Kidney (tissue), 14 donors: ENCODE results near the gene RBM12. TPM values are rescaled to one million over a fixed set of nuclear protein-coding genes. Genes with fewer than 3 reads are reported as not detected.

Experiments
- DNase-seq, 5 donors: peaks; one replicate each; pipeline ENCODE4 v3.0.0-alpha.2; 2013 to 2020
- FAIRE-seq: peaks from 2 replicates; lab custom pipeline; 2012; peaks lifted over from hg19 to GRCh38; lab: Jason Lieb, UNC
- H3K27ac ChIP-seq, 2 donors: one replicate each; pipeline ENCODE4 v1.7.0; 2013; ENCODE audit warnings: low read depth in 2 of 2, low read length in 2 of 2, inconsistent platforms in 1 of 2
- H3K27me3 ChIP-seq: one replicate; pipeline ENCODE4 v1.7.1; 2013; ENCODE audit warnings: low read length, inconsistent platforms; ENCODE audit not compliant: control insufficient read depth, insufficient read depth
- H3K36me3 ChIP-seq, 3 donors: one replicate each; pipeline versions ENCODE4 v1.7.0 to v1.7.1; 2013; ENCODE audit warnings: low read length in 3 of 3, control low read depth in 1 of 3, inconsistent platforms in 1 of 3; ENCODE audit not compliant: insufficient read depth in 3 of 3, control insufficient read depth in 2 of 3
- H3K4me1 ChIP-seq, 3 donors: one replicate each; pipeline versions ENCODE4 v1.7.0 to v1.7.1; 2013; ENCODE audit warnings: low read length in 3 of 3, inconsistent platforms in 1 of 3, low read depth in 1 of 3; ENCODE audit not compliant: control insufficient read depth in 2 of 3, insufficient read depth in 2 of 3
- H3K4me3 ChIP-seq, 3 donors: one replicate each; pipeline versions ENCODE4 v1.7.0 to v1.8.1; 2013; ENCODE audit warnings: low read length in 3 of 3, control low read depth in 1 of 3, inconsistent platforms in 1 of 3
- H3K9ac ChIP-seq, 3 donors: one replicate each; pipeline versions ENCODE4 v1.7.0 to v1.7.1; 2013; ENCODE audit warnings: low read length in 3 of 3, control low read depth in 1 of 3, inconsistent platforms in 1 of 3
- H3K9me3 ChIP-seq, 3 donors: one replicate each; pipeline versions ENCODE4 v1.7.0 to v1.7.1; 2013; ENCODE audit warnings: low read length in 3 of 3, control low read depth in 1 of 3, inconsistent platforms in 1 of 3; ENCODE audit not compliant: control insufficient read depth in 2 of 3, insufficient read depth in 1 of 3
- intact Hi-C: fragments of 100-400 bp; cut with DNase I; formaldehyde crosslinking; loops from one replicate; pipeline ENCODE4 v1.11.1; 2022
- polyA plus RNA-seq: library from polyadenylated mRNA; stranded (reverse); fragments of 350-450 nt; fragmentation: Illumina TruSeq; extraction: RNeasy Lipid Tissue Mini Kit (QIAGEN cat#74804); gene quantifications from one replicate; pipeline ENCODE4 v1.2.3, GENCODE V29; 2014; ENCODE audit warnings: low read depth, low replicate concordance; ENCODE audit not compliant: insufficient read depth
- total RNA-seq: library from RNA; stranded (reverse); fragmentation: NEBNext Ultra II Directional; extraction: Animal tissue kit (Norgen Biotek cat#: 25700); gene quantifications from one replicate; pipeline ENCODE4 v1.2.1, GENCODE V29; 2021
- TF ChIP-seq, protein P1 (sequence below): IDR thresholded peaks from 3 replicates; pipeline ENCODE4 v1.5.1; 2012; ENCODE audit warnings: mild to moderate bottlenecking, moderate library complexity, borderline replicate concordance; ENCODE audit not compliant: insufficient read depth; ENCODE audit errors: extremely low read depth
- donor health status: control.
- donor health status: control.
- donor health status: control.
- donor health status: control.
- donor health status: control.
- donor health status: DM: yes; HTN: yes; CAD: no.
- donor health status: Normal renal cell carcinoma (clear cell type).

The RBM12 gene
- total and polyA plus RNA-seq, 2 donors from 2014 or later: 11.1 to 101 TPM

DNA sequence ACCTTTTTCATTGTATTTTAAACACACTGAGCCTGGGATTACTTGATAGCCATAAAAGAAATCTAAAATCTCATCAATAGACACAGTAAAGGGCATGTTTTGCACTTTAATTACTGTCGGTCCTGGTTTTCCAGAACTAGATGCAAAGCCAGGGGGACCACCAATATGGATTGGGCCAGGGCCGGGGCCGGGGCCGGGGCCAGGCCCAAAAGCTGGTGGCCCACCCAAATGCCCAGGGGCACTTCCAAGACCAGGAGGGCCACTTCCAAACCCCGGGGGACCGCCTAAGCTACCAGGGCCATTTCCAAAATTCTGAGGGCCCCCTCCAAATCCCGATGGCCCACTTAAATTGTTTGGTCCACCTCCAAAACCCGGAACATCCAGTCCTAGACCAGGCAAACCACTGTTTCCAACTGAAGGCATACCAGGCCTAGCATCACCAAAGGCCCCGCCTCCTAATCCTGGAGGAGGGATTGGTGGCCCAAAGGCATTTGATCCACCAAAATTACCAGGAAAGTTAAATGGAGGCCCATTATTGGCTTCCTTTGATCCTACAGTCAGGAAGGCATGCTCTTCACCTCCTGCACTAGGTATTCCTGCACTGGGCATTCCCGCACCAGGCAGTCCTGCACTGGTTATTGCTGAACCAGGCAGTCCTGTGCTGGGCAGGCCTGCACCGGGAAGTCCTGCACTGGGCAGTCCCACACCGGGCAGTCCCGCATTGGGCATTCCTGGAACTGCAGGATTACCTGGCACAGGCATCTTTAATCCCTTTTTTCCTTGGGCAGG lies 11.9 kb downstream of the RBM12 start:
- DNase-seq (no peak), FAIRE-seq (no peak)
- H3K4me1 ChIP-seq: no peaks in the 10 kb centered on the region
- H3K9me3 ChIP-seq: no peaks in the 10 kb centered on the region
- intact Hi-C loops: no loop called here
- H3K4me3 ChIP-seq: no peak overlapping the region
- H3K27ac ChIP-seq: no peak overlapping the region
- TF ChIP-seq, protein P1, sequence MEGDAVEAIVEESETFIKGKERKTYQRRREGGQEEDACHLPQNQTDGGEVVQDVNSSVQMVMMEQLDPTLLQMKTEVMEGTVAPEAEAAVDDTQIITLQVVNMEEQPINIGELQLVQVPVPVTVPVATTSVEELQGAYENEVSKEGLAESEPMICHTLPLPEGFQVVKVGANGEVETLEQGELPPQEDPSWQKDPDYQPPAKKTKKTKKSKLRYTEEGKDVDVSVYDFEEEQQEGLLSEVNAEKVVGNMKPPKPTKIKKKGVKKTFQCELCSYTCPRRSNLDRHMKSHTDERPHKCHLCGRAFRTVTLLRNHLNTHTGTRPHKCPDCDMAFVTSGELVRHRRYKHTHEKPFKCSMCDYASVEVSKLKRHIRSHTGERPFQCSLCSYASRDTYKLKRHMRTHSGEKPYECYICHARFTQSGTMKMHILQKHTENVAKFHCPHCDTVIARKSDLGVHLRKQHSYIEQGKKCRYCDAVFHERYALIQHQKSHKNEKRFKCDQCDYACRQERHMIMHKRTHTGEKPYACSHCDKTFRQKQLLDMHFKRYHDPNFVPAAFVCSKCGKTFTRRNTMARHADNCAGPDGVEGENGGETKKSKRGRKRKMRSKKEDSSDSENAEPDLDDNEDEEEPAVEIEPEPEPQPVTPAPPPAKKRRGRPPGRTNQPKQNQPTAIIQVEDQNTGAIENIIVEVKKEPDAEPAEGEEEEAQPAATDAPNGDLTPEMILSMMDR: no peak
- peaks cover 13 to 25% (median 21%) of the 10 kb centered on the region in 3 donors for H3K36me3 ChIP-seq
- H3K9ac ChIP-seq: no peak overlapping the region
- H3K27me3 ChIP-seq: no peaks in the 10 kb centered on the region

DNA sequence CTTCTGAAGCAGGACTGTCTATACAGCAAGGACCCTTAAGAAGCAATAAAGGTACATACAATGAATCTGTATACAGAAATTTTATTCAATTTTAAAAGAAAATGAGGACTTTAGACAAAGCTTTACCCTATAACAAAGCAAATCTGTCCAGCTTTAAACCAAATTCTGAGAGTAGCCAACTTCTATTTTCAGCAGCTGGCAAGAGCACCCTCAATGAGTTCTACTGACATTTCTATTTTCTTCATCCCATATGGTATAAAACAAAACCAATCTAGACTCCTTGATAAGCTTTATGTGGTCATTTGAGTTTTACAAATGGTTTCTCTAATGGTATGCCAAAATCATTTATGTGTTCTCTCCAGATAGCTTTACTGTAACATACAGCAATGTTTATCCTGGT lies 12.7 kb downstream of the RBM12 start:
- Histone ChIP-seq H3K27ac (no peak overlapping the region), H3K4me3 (no peak overlapping the region), H3K9me3 (no peaks in the 10 kb centered on the region), H3K27me3 (no peaks in the 10 kb centered on the region), H3K4me1 (no peaks in the 10 kb centered on the region), H3K36me3 (peaks cover 13 to 25% (median 21%) of the 10 kb centered on the region in 3 donors), H3K9ac (no peak overlapping the region)
- FAIRE-seq (no peak), DNase-seq (no peak)
- intact Hi-C loops: no loop called here
- TF ChIP-seq, protein P1: no peak

- DNase-seq (no peak), FAIRE-seq (no peak)
- Histone ChIP-seq H3K27ac (no peak overlapping the region), H3K4me3 (no peak overlapping the region), H3K27me3 (no peaks in the 10 kb centered on the region), H3K4me1 (no peaks in the 10 kb centered on the region), H3K9ac (no peak overlapping the region), H3K36me3 (peaks cover 13 to 25% (median 21%) of the 10 kb centered on the region in 3 donors), H3K9me3 (no peaks in the 10 kb centered on the region)
- intact Hi-C loops: no loop called here
- TF ChIP-seq, protein P1: no peak
Measured at GRCh38 chr20:35650632-35651031, 14.1 kb downstream of the RBM12 start.
